Spleen (tissue), 11 donors: Measurements from ENCODE around the gene RABL6. TPM values are rescaled to one million over a fixed set of nuclear protein-coding genes. Genes with fewer than 3 reads are reported as not detected.
"Not testable (repeated sequence)": the region's sequence is repeated elsewhere in the genome, so short reads cannot be mapped to it uniquely, and the experiment has no call there.

Experiments used
- DNase-seq: peaks from one replicate; pipeline ENCODE4 v3.0.0-alpha.2; 2020
- H3K27ac ChIP-seq, 8 donors: fragments of 200-600 bp; sonication (generic) in 7 of 8; 1 replicate in 4 of 8; 2 replicates in 4 of 8; pipeline versions ENCODE4 v1.5.0 to v1.8.0; 2016 to 2021; ENCODE audit warnings: inconsistent platforms in 4 of 8, mild to moderate bottlenecking in 4 of 8, moderate library complexity in 1 of 8
- H3K27me3 ChIP-seq, 7 donors: fragments of 200-600 bp; sonication (generic) in 6 of 7; replicated peaks in 1 of 7; 1 replicate in 4 of 7; 2 replicates in 3 of 7; pipeline versions ENCODE4 v1.5.0 to v1.8.0; 2016 to 2021; ENCODE audit warnings: inconsistent platforms in 3 of 7, mild to moderate bottlenecking in 1 of 7
- H3K36me3 ChIP-seq, 6 donors: fragments of 200-600 bp; sonication (generic) in 5 of 6; 1 replicate in 4 of 6; 2 replicates in 2 of 6; pipeline versions ENCODE4 v1.5.0 to v1.8.0; 2016 to 2021; ENCODE audit warnings: inconsistent platforms in 2 of 6
- H3K4me1 ChIP-seq, 6 donors: fragments of 200-600 bp; sonication (generic) in 5 of 6; 1 replicate in 3 of 6; 2 replicates in 3 of 6; pipeline versions ENCODE4 v1.5.0 to v1.8.0; 2016 to 2021; ENCODE audit warnings: inconsistent platforms in 3 of 6
- H3K4me3 ChIP-seq, 8 donors: fragments of 200-600 bp; sonication (generic) in 7 of 8; 1 replicate in 4 of 8; 2 replicates in 4 of 8; pipeline versions ENCODE4 v1.5.0 to v1.8.0; 2016 to 2021; ENCODE audit warnings: inconsistent platforms in 4 of 8, mild to moderate bottlenecking in 4 of 8, moderate library complexity in 2 of 8
- H3K9me3 ChIP-seq, 8 donors: fragments of 200-600 bp; sonication (generic) in 7 of 8; 1 replicate in 4 of 8; 2 replicates in 4 of 8; pipeline versions ENCODE4 v1.5.0 to v1.8.0; 2016 to 2021; ENCODE audit warnings: inconsistent platforms in 4 of 8
- CTCF ChIP-seq, 11 experiments: fragments of 200-600 bp in 7 of 11; fragments of 450-650 bp in 4 of 11; sonication (generic) in 4 of 11; IDR thresholded peaks in 8 of 11; conservative IDR thresholded peaks in 3 of 11; 1 replicate in 7 of 11; 2 replicates in 4 of 11; pipeline versions ENCODE4 v1.4.0 to v1.8.0; 2016 to 2021; ENCODE audit warnings: antibody characterized with exemption in 11 of 11, inconsistent platforms in 4 of 11, mild to moderate bottlenecking in 1 of 11
- POLR2A ChIP-seq, 3 donors: fragments of 450-650 bp; IDR thresholded peaks; one replicate each; pipeline ENCODE4 v1.5.1; 2017; ENCODE audit warnings: antibody characterized with exemption in 3 of 3, mild to moderate bottlenecking in 1 of 3
- POLR2AphosphoS5 ChIP-seq, 3 donors: sonication (generic); formaldehyde crosslinking; IDR thresholded peaks; one replicate each; pipeline ENCODE4 v1.5.1; 2017; ENCODE audit warnings: antibody characterized with exemption in 3 of 3
- WGBS, 5 donors: extraction: QIAGEN DNeasy Blood & Tissue Kit in 3 of 5; methylation state at CpG; one replicate each; pipeline versions ENCODE4 v1.1.5 to v1.1.7; 2013 to 2018; 5-methylcytosine and 5-hydroxymethylcytosine counted together
- intact Hi-C: fragments of 100-400 bp; cut with DNase I; formaldehyde crosslinking; loops from one replicate; pipeline ENCODE4 v1.15.0; 2023; ENCODE audit warnings: low total_unique reads
- polyA plus RNA-seq, 3 donors: library from polyadenylated mRNA; stranded (reverse); fragments of 200-250 nt; gene quantifications; one replicate each; pipeline ENCODE4 v1.2.1, GENCODE V29; 2013
- total RNA-seq, 7 donors: library from RNA; depleted of rRNA in 3 of 7; stranded (reverse); fragments of >200 nt in 3 of 7; fragmentation: NEBNext Ultra II Directional in 4 of 7; extraction: Animal tissue kit (Norgen Biotek cat#: 25700) in 4 of 7; gene quantifications; one replicate each; pipeline versions ENCODE4 v1.1.0 to v1.2.1, GENCODE V29; 2016 to 2021
- donor health status: healthy with polysubstance abuse.
- donor health status: DM: no; HTN: no; CAD: no; lungs with moderate emphysema.
- donor health status: DM: no; HTN: no; CAD: no.
- donor health status: Bipolar disorder and iron deficiency.
- donor health status: healthy.
- donor health status: DM: no; HTN: no; CAD: no.
- donor health status: DM: yes; HTN: yes; CAD: no.

Gene RABL6
- total and polyA plus RNA-seq, 10 donors: 32.7 to 70.0 (median 55.7) TPM

DNA sequence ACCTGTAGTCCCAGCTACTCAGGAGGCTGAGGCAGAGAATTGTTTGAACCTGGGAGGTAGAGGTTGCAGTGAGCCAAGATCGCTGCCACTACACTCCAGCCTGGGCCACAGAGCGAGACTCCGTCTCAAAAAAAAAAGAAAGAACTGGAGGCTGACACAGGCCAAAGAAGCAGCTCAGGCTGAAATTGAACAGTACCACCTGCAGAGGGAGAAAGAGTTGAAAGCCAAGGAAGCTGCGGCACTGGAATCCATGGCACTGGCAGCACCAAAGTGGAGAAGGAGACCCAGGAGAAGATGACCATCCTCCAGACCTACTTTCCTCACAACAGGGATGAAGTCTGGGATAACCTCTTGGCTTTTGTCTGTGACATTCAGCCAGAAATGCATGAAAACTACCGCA is 27.9 kb upstream of the RABL6 start:
- no peaks in the 10 kb centered on the region for H3K36me3 ChIP-seq
- TF ChIP-seq POLR2AphosphoS5 (IDR thresholded peaks at IDR 0.05): no peak
- TF ChIP-seq CTCF (IDR thresholded peaks at IDR 0.05 in 8 of 11, conservative IDR thresholded peaks at IDR 0.05 in 3 of 11): no peak
- TF ChIP-seq POLR2A (IDR thresholded peaks at IDR 0.05): no peak
- no peaks in the 10 kb centered on the region for H3K27me3 ChIP-seq
- 80 to 88% (median 82%) methylated on average over 5 of the region's 5 CpGs for WGBS, 5 donors
- no peak overlapping the region for H3K27ac ChIP-seq
- peaks cover 0 to 6% (median 0%) of the 10 kb centered on the region in 6 donors for H3K4me1 ChIP-seq
- no peak for DNase-seq
- intact Hi-C loops: loop anchor here (10.0 kb wide), 1 partner anchor 285 kb away; no protein-coding TSS in a partner anchor
- no peak overlapping the region for H3K4me3 ChIP-seq
- no peaks in the 10 kb centered on the region for H3K9me3 ChIP-seq

DNA sequence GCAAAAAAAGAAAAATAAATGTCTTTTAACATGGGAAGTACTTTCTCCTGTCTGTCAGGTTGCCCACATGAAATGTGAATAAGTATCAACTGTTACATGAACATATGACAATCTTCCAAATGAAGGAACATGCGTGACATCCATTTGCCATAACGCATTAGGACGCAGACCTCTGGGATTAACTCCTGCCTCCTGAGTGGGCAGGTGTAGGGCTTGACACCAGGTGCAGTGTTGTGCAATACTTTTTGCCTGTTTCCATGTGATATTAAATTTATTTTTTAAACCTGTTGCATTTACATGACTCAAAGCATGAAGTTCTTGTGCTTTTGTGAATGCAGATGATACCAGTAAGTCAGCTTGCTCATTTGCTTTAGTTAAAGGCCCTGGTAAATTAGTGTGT is 25.3 kb upstream of the RABL6 start:
- H3K27ac ChIP-seq: no peak overlapping the region
- no peaks in the 10 kb centered on the region for H3K36me3 ChIP-seq
- H3K4me3 ChIP-seq: no peak overlapping the region
- H3K4me1 ChIP-seq: peaks cover 0 to 9% (median 1%) of the 10 kb centered on the region in 6 donors
- no peaks in the 10 kb centered on the region for H3K27me3 ChIP-seq
- DNase-seq: no peak
- WGBS, 5 donors: 92 to 100% (median 98%) methylated on average over 3 of the region's 3 CpGs
- intact Hi-C loops: loop anchor here (10.0 kb wide), 1 partner anchor 282 kb away; no protein-coding TSS in a partner anchor
- no peaks in the 10 kb centered on the region for H3K9me3 ChIP-seq
- TF ChIP-seq CTCF (IDR thresholded peaks at IDR 0.05 in 8 of 11, conservative IDR thresholded peaks at IDR 0.05 in 3 of 11) (no peak), POLR2A (IDR thresholded peaks at IDR 0.05) (no peak), POLR2AphosphoS5 (IDR thresholded peaks at IDR 0.05) (no peak)

GRCh38 chr9:136784249-136784996 is 23.3 kb upstream of the RABL6 start:
- DNase-seq: no peak
- TF ChIP-seq POLR2AphosphoS5 (IDR thresholded peaks at IDR 0.05): no peak
- TF ChIP-seq POLR2A (IDR thresholded peaks at IDR 0.05): no peak
- peak in 9 of 11 experiments; percentile 19 to 71 (median 55) for TF ChIP-seq CTCF (IDR thresholded peaks at IDR 0.05 in 8 of 11, conservative IDR thresholded peaks at IDR 0.05 in 3 of 11)
- Histone ChIP-seq H3K9me3 (no peaks in the 10 kb centered on the region), H3K27ac (no peak overlapping the region), H3K4me1 (peaks cover 0 to 23% (median 6%) of the 10 kb centered on the region in 6 donors), H3K36me3 (no peaks in the 10 kb centered on the region), H3K27me3 (no peaks in the 10 kb centered on the region), H3K4me3 (no peak overlapping the region)
- intact Hi-C loops: loop anchor here (10.0 kb wide), 1 partner anchor 280 kb away; no protein-coding TSS in a partner anchor
- 41 to 50% (median 44%) methylated on average over 9 of the region's 9 CpGs for WGBS, 5 donors

GRCh38 chr9:136784997-136785361 is 22.8 kb upstream of the RABL6 start:
- intact Hi-C loops: loop anchor here (5.0 to 10.0 kb wide), 2 partner anchors 252 to 280 kb away; no protein-coding TSS in a partner anchor
- Histone ChIP-seq H3K9me3 (no peaks in the 10 kb centered on the region), H3K27ac (no peak overlapping the region), H3K27me3 (no peaks in the 10 kb centered on the region), H3K4me1 (peaks cover 0 to 26% (median 7%) of the 10 kb centered on the region in 6 donors), H3K36me3 (no peaks in the 10 kb centered on the region), H3K4me3 (no peak overlapping the region)
- WGBS, 5 donors: 78 to 86% (median 82%) methylated on average over 6 of the region's 6 CpGs
- TF ChIP-seq CTCF (IDR thresholded peaks at IDR 0.05 in 8 of 11, conservative IDR thresholded peaks at IDR 0.05 in 3 of 11) (no peak), POLR2AphosphoS5 (IDR thresholded peaks at IDR 0.05) (no peak), POLR2A (IDR thresholded peaks at IDR 0.05) (no peak)
- no peak for DNase-seq

- peaks cover 5 to 34% (median 15%) of the 10 kb centered on the region in 6 donors for H3K4me1 ChIP-seq
- H3K4me3 ChIP-seq, H3K9me3 ChIP-seq, DNase-seq, H3K27me3 ChIP-seq, H3K36me3 ChIP-seq, H3K27ac ChIP-seq: not testable (repeated sequence)
- 81 to 88% (median 85%) methylated on average over 12 to 23 of the region's 23 CpGs for WGBS, 5 donors
- intact Hi-C loops: loop anchor here (5.0 to 10.0 kb wide), 2 partner anchors 252 to 279 kb away; no protein-coding TSS in a partner anchor
These were observed 22.0 kb upstream of the RABL6 start for GRCh38 chr9:136785565-136786355.
